Measurements from ENCODE around the gene GPRC6A.
"Not testable (repeated sequence)": the region's sequence is repeated elsewhere in the genome, so short reads cannot be mapped to it uniquely, and the experiment has no call there.

DNA sequence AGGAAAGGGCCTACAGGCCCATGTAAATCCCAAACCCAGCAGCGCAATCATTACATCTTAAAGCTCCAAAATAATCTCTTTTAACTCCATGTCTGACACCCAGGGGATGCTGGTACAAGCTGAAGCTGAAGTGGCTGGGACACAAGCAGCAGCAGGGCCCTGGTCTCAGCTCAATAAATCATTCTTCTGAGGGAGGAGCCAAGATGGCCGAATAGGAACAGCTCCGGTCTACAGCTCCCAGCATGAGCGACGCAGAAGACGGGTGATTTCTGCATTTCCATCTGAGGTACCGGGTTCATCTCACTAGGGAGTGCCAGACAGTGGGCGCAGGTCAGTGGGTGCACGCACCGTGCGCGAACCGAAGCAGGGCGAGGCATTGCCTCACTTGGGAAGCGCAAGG lies 12.5 kb downstream of the GPRC6A start:
- not testable (repeated sequence) for TF ChIP-seq CTCF, POLR2A (IDR thresholded peaks at IDR 0.05)

All from lower leg skin (tissue), 3 donors.